Stimulated activated CD8-positive, alpha-beta memory T cell treated with anti-CD3 and anti-CD28 coated beads, Interleukin-4, amount 100 ng/mL, for 4 hours (primary cell): ENCODE measurements around the gene VWA5B1.
"Not testable (repeated sequence)": the region's sequence is repeated elsewhere in the genome, so short reads cannot be mapped to it uniquely, and the experiment has no call there.

Source experiments
- DNase-seq, 2 donors: peaks; one replicate each; pipeline ENCODE4 v3.0.0-alpha.2; 2020; ENCODE audit warnings: low read depth in 2 of 2, low spot score in 1 of 2

VWA5B1 gene

GRCh38 chr1:20290624-20291597 is at the start of gene VWA5B1:
Gene VWA5B1 (plus strand): TSS chr1:20290875. CDS start chr1:20310602, 19,727 bp downstream.
- no peak for DNase-seq

GRCh38 chr1:20242890-20243479 is 47.7 kb upstream of the VWA5B1 start:
- DNase-seq = no peak

GRCh38 chr1:20248971-20249612 is 41.6 kb upstream of the VWA5B1 start:
- no peak for DNase-seq

GRCh38 chr1:20250340-20250989 is 40.2 kb upstream of the VWA5B1 start:
- no peak for DNase-seq

- no peak for DNase-seq
Measured at GRCh38 chr1:20252587-20252986, 38.1 kb upstream of the VWA5B1 start.

- DNase-seq = no peak
Measured at GRCh38 chr1:20255666-20256065, 35.0 kb upstream of the VWA5B1 start.

GRCh38 chr1:20259646-20260045 is 31.0 kb upstream of the VWA5B1 start:
- no peak for DNase-seq

- no peak for DNase-seq
Measured at GRCh38 chr1:20261095-20261494, 29.6 kb upstream of the VWA5B1 start.

GRCh38 chr1:20262810-20263534 is 27.7 kb upstream of the VWA5B1 start:
- DNase-seq = no peak

GRCh38 chr1:20265250-20265649 is 25.4 kb upstream of the VWA5B1 start:
- no peak for DNase-seq

GRCh38 chr1:20266141-20266540 is 24.5 kb upstream of the VWA5B1 start:
- DNase-seq = no peak

GRCh38 chr1:20266642-20267041 is 24.0 kb upstream of the VWA5B1 start:
- no peak for DNase-seq

GRCh38 chr1:20271498-20272400 is 18.9 kb upstream of the VWA5B1 start:
- DNase-seq = no peak

GRCh38 chr1:20273716-20274115 is 17.0 kb upstream of the VWA5B1 start:
- DNase-seq = not testable (repeated sequence)

- DNase-seq = no peak
Measured at GRCh38 chr1:20275319-20275925, 15.3 kb upstream of the VWA5B1 start.

GRCh38 chr1:20276485-20277159 is 14.1 kb upstream of the VWA5B1 start:
- DNase-seq = no peak

- no peak for DNase-seq
Measured at GRCh38 chr1:20278692-20279130, 12.0 kb upstream of the VWA5B1 start.

- DNase-seq = no peak
Measured at GRCh38 chr1:20279509-20279908, 11.2 kb upstream of the VWA5B1 start.

GRCh38 chr1:20280341-20280740 is 10.3 kb upstream of the VWA5B1 start:
- DNase-seq = no peak
